Psoas muscle (tissue), 8 donors: ENCODE data around the gene FAM149B1. TPM values are rescaled to one million over a fixed set of nuclear protein-coding genes. Genes with fewer than 3 reads are reported as not detected.

ENCODE experiments used
- ATAC-seq, 4 donors: fragments of 200-7000 bp; cut with Tn5 transposase; one replicate each; pipeline ENCODE4 v1.9.1; 2020; ENCODE audit warnings: moderate library complexity in 3 of 4, mild to moderate bottlenecking in 2 of 4
- DNase-seq, 2 donors: peaks; one replicate each; pipeline ENCODE4 v3.0.0-alpha.2; 2020
- H3K27ac ChIP-seq: fragments of 200-600 bp; one replicate; pipeline ENCODE4 v1.8.0; 2022
- H3K27me3 ChIP-seq, 3 donors: fragments of 200-600 bp in 1 of 3; one replicate each; pipeline versions ENCODE4 v1.6.1 to v1.8.0; 2013 to 2022; ENCODE audit warnings: low read length in 2 of 3, mild to moderate bottlenecking in 2 of 3, moderate library complexity in 1 of 3; ENCODE audit not compliant: insufficient read depth in 3 of 3
- H3K36me3 ChIP-seq, 2 donors: fragments of 200-600 bp in 1 of 2; one replicate each; pipeline versions ENCODE4 v1.6.1 to v1.8.0; 2013 to 2022; ENCODE audit warnings: low read depth in 1 of 2, mild to moderate bottlenecking in 1 of 2, moderate library complexity in 1 of 2; ENCODE audit not compliant: insufficient read depth in 1 of 2
- H3K4me1 ChIP-seq: fragments of 200-600 bp; one replicate; pipeline ENCODE4 v1.8.0; 2022
- H3K4me3 ChIP-seq: fragments of 200-600 bp; one replicate; pipeline ENCODE4 v1.8.0; 2022; ENCODE audit warnings: mild to moderate bottlenecking
- H3K9me3 ChIP-seq: fragments of 200-600 bp; one replicate; pipeline ENCODE4 v1.8.0; 2022
- CTCF ChIP-seq: fragments of 200-600 bp; IDR thresholded peaks from one replicate; pipeline ENCODE4 v1.8.0; 2022; ENCODE audit warnings: antibody characterized with exemption
- WGBS, 3 donors: extraction: QIAGEN DNeasy Blood & Tissue Kit; methylation state at CpG; one replicate each; pipeline versions ENCODE4 v1.1.6 to v1.1.7; 2013; 5-methylcytosine and 5-hydroxymethylcytosine counted together
- intact Hi-C, 2 donors: fragments of 100-400 bp; cut with DNase I; formaldehyde crosslinking; loops; one replicate each; pipeline versions ENCODE4 v1.11.0 to v1.14.2; 2022
- polyA plus RNA-seq, 3 donors: library from polyadenylated mRNA; stranded (reverse); fragments of 200-250 nt; gene quantifications; one replicate each; pipeline ENCODE4 v1.2.3, GENCODE V29; 2013
- total RNA-seq, 4 donors: library from RNA; stranded (reverse); fragmentation: NEBNext Ultra II Directional in 2 of 4; extraction: Animal tissue kit (Norgen Biotek cat#: 25700) in 2 of 4; gene quantifications; one replicate each; pipeline versions ENCODE4 v1.2.1 to v1.2.4, GENCODE V29; 2021 to 2023
- donor health status: healthy with polysubstance abuse.
- donor health status: DM: no; HTN: no; CAD: no; lungs with moderate emphysema.
- donor health status: Bipolar disorder and iron deficiency.
- donor health status: healthy.
- donor health status: DM: yes; HTN: yes; CAD: no.
- donor health status: DM: no; HTN: no; CAD: no.
- donor health status: DM: no; HTN: no; CAD: no.
- donor health status: DM: yes; HTN: yes; CAD: no.

Gene FAM149B1
- total and polyA plus RNA-seq, 7 donors: 8.2 to 18.1 (median 10.8) TPM

GRCh38 chr10:73174148-73174925 is 6.4 kb downstream of the FAM149B1 start:
- no peaks in the 10 kb centered on the region for H3K4me1 ChIP-seq
- DNase-seq (no peak), ATAC-seq (no peak)
- intact Hi-C loops: no loop called here
- no peaks in the 10 kb centered on the region for H3K9me3 ChIP-seq
- no peaks in the 10 kb centered on the region for H3K27me3 ChIP-seq
- no peak for TF ChIP-seq CTCF
- H3K27ac ChIP-seq: no peak overlapping the region
- H3K4me3 ChIP-seq: no peak overlapping the region
- WGBS, 3 donors: 97% methylated on average over 1 of the region's 1 CpG
- peaks cover 0 to 44% of the 10 kb centered on the region in 2 donors for H3K36me3 ChIP-seq

GRCh38 chr10:73182568-73182967 is 14.6 kb downstream of the FAM149B1 start:
- ATAC-seq (no peak), DNase-seq (no peak)
- no peak for TF ChIP-seq CTCF
- intact Hi-C loops: no loop called here
- no peak overlapping the region for H3K4me3 ChIP-seq
- no peaks in the 10 kb centered on the region for H3K27me3 ChIP-seq
- peaks cover 3 to 85% of the 10 kb centered on the region in 2 donors for H3K36me3 ChIP-seq
- 91 to 98% (median 98%) methylated on average over 2 of the region's 2 CpGs for WGBS, 3 donors
- H3K4me1 ChIP-seq: no peaks in the 10 kb centered on the region
- no peaks in the 10 kb centered on the region for H3K9me3 ChIP-seq
- H3K27ac ChIP-seq: no peak overlapping the region

- H3K4me1 ChIP-seq: no peaks in the 10 kb centered on the region
- WGBS, 3 donors: 87 to 90% (median 89%) methylated on average over 3 of the region's 3 CpGs
- ATAC-seq (no peak), DNase-seq (no peak)
- peaks cover 3 to 73% of the 10 kb centered on the region in 2 donors for H3K36me3 ChIP-seq
- intact Hi-C loops: no loop called here
- no peaks in the 10 kb centered on the region for H3K27me3 ChIP-seq
- no peak overlapping the region for H3K27ac ChIP-seq
- no peaks in the 10 kb centered on the region for H3K9me3 ChIP-seq
- TF ChIP-seq CTCF: no peak
- no peak overlapping the region for H3K4me3 ChIP-seq
Measured at GRCh38 chr10:73183667-73184281, 15.9 kb downstream of the FAM149B1 start.

GRCh38 chr10:73186266-73186665 is 18.3 kb downstream of the FAM149B1 start:
- intact Hi-C loops: no loop called here
- WGBS, 3 donors: 91 to 92% (median 91%) methylated on average over 1 of the region's 1 CpG
- DNase-seq (no peak), ATAC-seq (no peak)
- H3K27ac ChIP-seq: no peak overlapping the region
- H3K4me1 ChIP-seq: no peaks in the 10 kb centered on the region
- no peak for TF ChIP-seq CTCF
- H3K9me3 ChIP-seq: no peaks in the 10 kb centered on the region
- H3K27me3 ChIP-seq: no peaks in the 10 kb centered on the region
- no peak overlapping the region for H3K4me3 ChIP-seq
- peaks cover 0 to 48% of the 10 kb centered on the region in 2 donors for H3K36me3 ChIP-seq
